Activated CD8-positive, alpha-beta memory T cell treated with anti-CD3 and anti-CD28 coated beads, Interleukin-2, amount 50 U/mL, for 1 hour (primary cell): ENCODE results near the gene FAM13A.
"Not testable (repeated sequence)": the region's sequence is repeated elsewhere in the genome, so short reads cannot be mapped to it uniquely, and the experiment has no call there.

Experiments used
- DNase-seq: peaks from one replicate; pipeline ENCODE4 v3.0.0-alpha.2; 2020; ENCODE audit errors: extremely low read depth

The FAM13A gene

GRCh38 chr4:89056953-89057398 is at the start of gene FAM13A:
Gene FAM13A, minus strand, starts transcription at chr4:89057185. Its CDS starts 221 bp downstream, at chr4:89056964.
- no peak for DNase-seq

- no peak for DNase-seq
These were observed 48.7 kb upstream of the FAM13A start for GRCh38 chr4:89105726-89106125.

- DNase-seq, result no peak
These were observed 44.5 kb upstream of the FAM13A start for GRCh38 chr4:89101256-89102161.

GRCh38 chr4:89100853-89101252 is 43.9 kb upstream of the FAM13A start:
- DNase-seq, result no peak

- no peak for DNase-seq
These were observed 42.5 kb upstream of the FAM13A start for GRCh38 chr4:89099471-89099870.

GRCh38 chr4:89099034-89099433 is 42.0 kb upstream of the FAM13A start:
- DNase-seq, result no peak

GRCh38 chr4:89078300-89078699 is 21.3 kb upstream of the FAM13A start:
- no peak for DNase-seq

- no peak for DNase-seq
These were observed 20.8 kb upstream of the FAM13A start for GRCh38 chr4:89077761-89078160.

- no peak for DNase-seq
These were observed 15.9 kb upstream of the FAM13A start for GRCh38 chr4:89072921-89073320.

GRCh38 chr4:89071311-89071710 is 14.3 kb upstream of the FAM13A start:
- DNase-seq, result no peak

- DNase-seq, result no peak
These were observed 13.1 kb upstream of the FAM13A start for GRCh38 chr4:89070041-89070440.

- DNase-seq, result no peak
These were observed 12.5 kb upstream of the FAM13A start for GRCh38 chr4:89069481-89069880.

- DNase-seq, result no peak
These were observed 10.4 kb upstream of the FAM13A start for GRCh38 chr4:89067417-89067816.

- DNase-seq, result no peak
These were observed 7.9 kb upstream of the FAM13A start for GRCh38 chr4:89064848-89065247.

- not testable (repeated sequence) for DNase-seq
These were observed 859 bp upstream of the FAM13A start for GRCh38 chr4:89057844-89058243.

- DNase-seq, result no peak
These were observed 563 bp downstream of the FAM13A start for GRCh38 chr4:89056292-89056952.

- DNase-seq, result no peak
These were observed 1.6 kb downstream of the FAM13A start for GRCh38 chr4:89055157-89056080.

- DNase-seq, result no peak
These were observed 2.4 kb downstream of the FAM13A start for GRCh38 chr4:89054627-89055026.

GRCh38 chr4:89049853-89050252 is 7.1 kb downstream of the FAM13A start:
- DNase-seq, result no peak

- DNase-seq, result no peak
These were observed 7.9 kb downstream of the FAM13A start for GRCh38 chr4:89048906-89049601.
